GM10266 (cell line): ENCODE results near the gene DIAPH2.

Experiments used
- DNase-seq: peaks from one replicate; pipeline ENCODE4 v3.0.0; 2012; ENCODE audit errors: extremely low spot score
- TF ChIP-seq, protein P1 (sequence below): IDR thresholded peaks from 2 replicates; pipeline ENCODE4 v1.5.1; 2012; ENCODE audit warnings: mild to moderate bottlenecking, low read depth; ENCODE audit not compliant: control insufficient read depth, insufficient read depth; ENCODE audit errors: missing control alignments

DIAPH2 gene

DNA sequence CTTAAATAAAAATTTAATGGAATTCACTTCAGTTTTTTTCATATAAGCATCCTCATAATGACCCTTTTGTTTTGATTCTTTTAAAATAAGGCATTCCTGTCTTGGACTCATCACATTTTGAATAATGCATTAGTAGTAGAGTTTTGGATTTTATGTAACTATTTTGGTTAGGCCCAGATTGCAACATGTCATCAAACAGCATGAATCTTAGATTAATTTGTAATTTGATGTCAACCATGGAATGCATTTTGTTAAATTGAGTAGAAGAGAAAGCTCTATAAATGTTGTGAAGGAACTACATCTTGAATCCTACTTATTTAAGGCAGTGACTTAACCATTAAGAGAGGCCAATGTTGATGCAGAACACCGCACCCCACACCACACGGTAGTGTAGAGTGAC is 3.1 kb downstream of the DIAPH2 start:
- TF ChIP-seq, protein P1, sequence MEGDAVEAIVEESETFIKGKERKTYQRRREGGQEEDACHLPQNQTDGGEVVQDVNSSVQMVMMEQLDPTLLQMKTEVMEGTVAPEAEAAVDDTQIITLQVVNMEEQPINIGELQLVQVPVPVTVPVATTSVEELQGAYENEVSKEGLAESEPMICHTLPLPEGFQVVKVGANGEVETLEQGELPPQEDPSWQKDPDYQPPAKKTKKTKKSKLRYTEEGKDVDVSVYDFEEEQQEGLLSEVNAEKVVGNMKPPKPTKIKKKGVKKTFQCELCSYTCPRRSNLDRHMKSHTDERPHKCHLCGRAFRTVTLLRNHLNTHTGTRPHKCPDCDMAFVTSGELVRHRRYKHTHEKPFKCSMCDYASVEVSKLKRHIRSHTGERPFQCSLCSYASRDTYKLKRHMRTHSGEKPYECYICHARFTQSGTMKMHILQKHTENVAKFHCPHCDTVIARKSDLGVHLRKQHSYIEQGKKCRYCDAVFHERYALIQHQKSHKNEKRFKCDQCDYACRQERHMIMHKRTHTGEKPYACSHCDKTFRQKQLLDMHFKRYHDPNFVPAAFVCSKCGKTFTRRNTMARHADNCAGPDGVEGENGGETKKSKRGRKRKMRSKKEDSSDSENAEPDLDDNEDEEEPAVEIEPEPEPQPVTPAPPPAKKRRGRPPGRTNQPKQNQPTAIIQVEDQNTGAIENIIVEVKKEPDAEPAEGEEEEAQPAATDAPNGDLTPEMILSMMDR = no peak
- no peak for DNase-seq

DNA sequence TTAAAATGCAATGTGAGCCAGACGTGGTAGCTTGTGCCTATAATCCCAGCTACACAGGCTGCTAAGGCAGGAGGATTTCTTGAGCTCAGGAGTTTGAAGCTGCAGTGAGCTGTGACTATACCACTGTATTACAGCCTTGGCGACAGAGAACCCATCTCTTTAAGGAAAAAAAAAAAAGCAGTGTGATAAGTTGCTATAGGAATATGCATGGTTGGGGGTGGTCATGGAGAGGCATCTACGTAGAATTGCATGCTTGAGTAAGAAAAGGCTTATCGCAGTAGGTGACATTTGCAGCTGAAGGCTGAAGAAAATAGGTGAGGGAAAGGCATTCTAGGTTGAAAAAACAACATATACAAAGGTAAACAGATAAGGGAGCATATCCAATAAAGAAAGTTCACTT is 4.1 kb downstream of the DIAPH2 start:
- TF ChIP-seq, protein P1 = no peak
- no peak for DNase-seq

DNA sequence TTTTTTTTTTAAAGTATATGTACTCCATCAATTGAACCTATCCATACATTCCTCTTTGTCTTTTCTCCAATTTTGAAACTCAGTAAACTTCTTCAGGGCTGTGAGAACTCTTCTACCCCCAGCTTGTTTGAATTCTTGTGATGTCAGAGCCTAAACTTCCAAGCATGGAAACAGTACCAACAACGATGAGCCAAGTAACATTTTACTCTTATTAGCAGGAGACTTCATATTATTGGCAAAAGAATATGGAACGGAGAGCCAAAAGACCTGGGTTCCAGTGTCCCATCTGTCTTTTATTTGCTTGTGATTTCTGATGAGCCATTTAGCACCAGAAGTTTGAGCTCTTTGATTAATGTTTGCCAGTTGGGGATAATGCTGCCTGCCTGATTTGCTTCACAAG is 5.3 kb downstream of the DIAPH2 start:
- TF ChIP-seq, protein P1 = no peak
- no peak for DNase-seq

DNA sequence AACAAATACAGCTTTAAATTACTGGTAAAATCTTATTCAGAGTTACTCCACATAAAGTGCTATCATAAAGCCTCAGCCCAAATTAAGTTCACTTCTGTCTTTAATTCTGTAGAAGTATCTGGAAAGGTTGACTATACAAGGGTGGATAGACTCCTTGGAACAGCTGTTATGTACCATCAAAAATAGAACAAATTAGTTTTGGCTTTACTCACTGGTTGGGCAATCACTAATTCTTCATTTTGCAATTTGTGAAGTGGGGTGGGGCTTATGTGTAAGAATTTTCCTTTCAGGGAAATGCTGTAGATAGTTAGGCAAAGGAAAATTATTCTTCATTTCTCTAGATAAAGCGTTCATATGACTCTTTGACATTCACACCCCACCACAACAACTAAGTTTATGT is 7.8 kb downstream of the DIAPH2 start:
- TF ChIP-seq, protein P1 = no peak

DNA sequence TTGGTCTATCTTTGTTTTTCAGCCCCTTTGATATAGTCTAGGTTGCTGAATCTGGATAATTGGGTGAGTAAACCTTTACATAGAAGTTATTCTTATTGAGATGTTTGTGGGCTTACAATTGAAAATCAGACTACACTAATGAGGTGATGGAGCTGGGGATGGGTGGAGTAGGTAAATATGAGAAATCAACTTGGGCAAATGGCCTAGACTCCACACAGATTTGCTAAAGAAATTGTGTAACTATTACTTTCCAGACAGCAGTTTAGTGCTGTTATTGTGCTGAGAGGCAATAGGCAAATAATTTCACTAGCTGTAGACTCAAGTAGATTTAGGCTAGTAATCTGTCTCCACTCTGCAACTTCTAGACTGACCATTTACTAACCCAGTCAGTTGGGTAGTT is 8.2 kb downstream of the DIAPH2 start:
- no peak for DNase-seq
- TF ChIP-seq, protein P1 = no peak

More for the DNA sequence above, 7.8 kb downstream of the DIAPH2 start:
- DNase-seq = no peak

DNA sequence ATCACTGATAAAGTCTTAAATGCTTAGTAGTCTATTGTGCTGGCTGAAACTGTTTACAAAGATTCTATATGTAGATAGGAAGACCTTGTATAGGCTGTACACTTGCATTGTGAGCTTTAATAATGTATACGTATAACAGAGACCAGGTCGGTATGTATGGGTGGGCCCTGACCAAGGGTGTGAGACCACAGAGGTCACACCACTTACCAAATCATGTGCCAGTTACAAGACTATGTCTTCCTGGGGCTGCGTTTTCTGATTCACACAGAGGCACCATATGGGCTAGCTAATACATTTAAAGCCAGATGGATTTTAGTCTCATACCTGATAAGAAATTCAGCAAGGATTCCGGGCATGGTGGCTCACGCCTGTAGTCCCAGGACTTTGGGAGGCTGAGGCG is 8.8 kb downstream of the DIAPH2 start:
- TF ChIP-seq, protein P1 = no peak
- DNase-seq = no peak

DNA sequence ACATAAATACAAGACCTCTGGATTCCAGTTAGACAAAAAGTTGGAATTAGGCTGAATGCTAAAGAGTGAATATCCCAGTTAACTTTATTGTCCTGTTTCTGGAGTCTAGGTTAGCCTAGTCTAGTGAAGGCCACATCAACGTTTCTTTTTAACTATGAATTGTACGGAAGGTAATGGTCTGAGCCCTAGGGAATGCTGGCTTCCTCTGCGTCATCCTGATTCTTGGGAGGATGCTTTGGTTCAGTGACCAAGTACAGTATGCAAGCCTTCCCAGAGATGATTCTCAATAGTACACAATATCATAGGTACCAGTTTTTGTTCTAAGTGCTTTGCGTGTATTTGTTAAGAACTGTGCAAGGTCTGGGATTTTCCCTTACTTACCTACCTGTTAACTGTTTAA is 11.8 kb downstream of the DIAPH2 start:
- TF ChIP-seq, protein P1 = no peak

DNA sequence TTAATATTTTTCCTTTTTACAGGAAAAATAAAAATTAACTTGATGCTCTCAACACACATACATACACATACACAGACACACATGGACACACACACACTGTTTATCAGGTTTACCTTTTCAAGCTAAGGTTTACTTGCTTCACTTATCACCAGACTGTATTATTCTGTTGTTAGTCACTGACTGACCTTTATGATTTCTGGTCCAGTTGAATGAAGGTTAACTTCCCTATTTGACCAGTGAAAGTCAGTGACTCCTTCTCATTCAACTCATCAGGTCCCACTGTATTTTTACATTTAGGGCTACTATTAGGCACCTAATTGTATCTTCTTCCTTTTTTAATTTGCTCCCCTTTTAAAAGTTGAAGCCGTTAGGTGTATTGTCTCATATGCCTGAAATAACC is 16.0 kb downstream of the DIAPH2 start:
- DNase-seq = no peak
- TF ChIP-seq, protein P1 = no peak

More for the DNA sequence above, 11.8 kb downstream of the DIAPH2 start:
- no peak for DNase-seq
